HL-60 (cell line): ENCODE measurements around the gene SPRYD3.
"Not testable (repeated sequence)": the region's sequence is repeated elsewhere in the genome, so short reads cannot be mapped to it uniquely, and the experiment has no call there.

Experiments used
- POLR2AphosphoS5 ChIP-seq: IDR thresholded peaks from 2 replicates; pipeline ENCODE4 v1.6.1; 2012; ENCODE audit warnings: low read depth
- TF ChIP-seq, protein P1 (sequence below): IDR thresholded peaks from one replicate; pipeline ENCODE4 v1.5.1; 2011; ENCODE audit warnings: low read length, control low read depth, inconsistent platforms; ENCODE audit not compliant: insufficient read depth

DNA sequence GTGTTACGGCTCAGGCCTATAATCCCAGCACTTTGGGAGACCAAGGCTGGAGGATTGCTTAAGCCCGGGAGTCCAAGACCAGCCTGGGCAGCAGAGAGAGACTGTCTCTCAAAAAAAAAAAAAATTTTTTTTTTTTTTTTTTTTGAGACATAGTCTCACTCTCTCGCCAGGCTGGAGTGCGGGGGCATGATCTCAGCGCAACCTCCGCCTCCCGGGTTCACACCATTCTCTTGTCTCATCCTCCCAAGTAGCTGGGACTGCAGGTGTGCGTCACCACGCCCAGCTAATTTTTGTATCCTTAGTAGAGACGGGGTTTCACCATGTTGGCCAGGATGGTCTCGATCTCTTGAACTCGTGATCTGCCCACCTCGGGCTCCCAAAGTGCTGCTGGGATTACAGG lies 52.2 kb downstream of the SPRYD3 start:
- TF ChIP-seq, protein P1, sequence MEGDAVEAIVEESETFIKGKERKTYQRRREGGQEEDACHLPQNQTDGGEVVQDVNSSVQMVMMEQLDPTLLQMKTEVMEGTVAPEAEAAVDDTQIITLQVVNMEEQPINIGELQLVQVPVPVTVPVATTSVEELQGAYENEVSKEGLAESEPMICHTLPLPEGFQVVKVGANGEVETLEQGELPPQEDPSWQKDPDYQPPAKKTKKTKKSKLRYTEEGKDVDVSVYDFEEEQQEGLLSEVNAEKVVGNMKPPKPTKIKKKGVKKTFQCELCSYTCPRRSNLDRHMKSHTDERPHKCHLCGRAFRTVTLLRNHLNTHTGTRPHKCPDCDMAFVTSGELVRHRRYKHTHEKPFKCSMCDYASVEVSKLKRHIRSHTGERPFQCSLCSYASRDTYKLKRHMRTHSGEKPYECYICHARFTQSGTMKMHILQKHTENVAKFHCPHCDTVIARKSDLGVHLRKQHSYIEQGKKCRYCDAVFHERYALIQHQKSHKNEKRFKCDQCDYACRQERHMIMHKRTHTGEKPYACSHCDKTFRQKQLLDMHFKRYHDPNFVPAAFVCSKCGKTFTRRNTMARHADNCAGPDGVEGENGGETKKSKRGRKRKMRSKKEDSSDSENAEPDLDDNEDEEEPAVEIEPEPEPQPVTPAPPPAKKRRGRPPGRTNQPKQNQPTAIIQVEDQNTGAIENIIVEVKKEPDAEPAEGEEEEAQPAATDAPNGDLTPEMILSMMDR, result not testable (repeated sequence)
- TF ChIP-seq POLR2AphosphoS5, result not testable (repeated sequence)
